Neural progenitor cell (in vitro differentiated cells): Measurements from ENCODE around the gene PPP2R2C.

Experiments
- CTCF ChIP-seq: fragments of 200-600 bp; sonication (generic); IDR thresholded peaks from 2 replicates; pipeline ENCODE4 v1.5.1; 2017; ENCODE audit warnings: antibody characterized with exemption, mild to moderate bottlenecking
- EZH2 ChIP-seq: fragments of 200-600 bp; sonication (generic); IDR thresholded peaks from 2 replicates; pipeline ENCODE4 v1.6.1; 2017; ENCODE audit warnings: antibody characterized with exemption, mild to moderate bottlenecking, moderate library complexity
- EZH2phosphoT487 ChIP-seq: fragments of 200-600 bp; sonication (generic); IDR thresholded peaks from 2 replicates; pipeline ENCODE4 v1.6.1; 2017; ENCODE audit warnings: antibody characterized with exemption

- TF ChIP-seq CTCF (no peak), EZH2 (no peak), EZH2phosphoT487 (no peak)
Observed at GRCh38 chr4:6469144-6469543, 3.3 kb downstream of the PPP2R2C start.
